GM12891 (cell line): ENCODE results near the gene PI4K2A.
"Not testable (repeated sequence)": the region's sequence is repeated elsewhere in the genome, so short reads cannot be mapped to it uniquely, and the experiment has no call there.

ENCODE experiments used
- DNase-seq: peaks from one replicate; pipeline ENCODE4 v3.0.0; 2011; ENCODE audit warnings: low spot score; ENCODE audit not compliant: insufficient read length
- FAIRE-seq: peaks from 2 replicates; lab custom pipeline; 2011; peaks lifted over from hg19 to GRCh38; lab: Jason Lieb, UNC
- PAX5 ChIP-seq: IDR thresholded peaks from 2 replicates; pipeline ENCODE4 v1.6.1; 2011; ENCODE audit warnings: low read length, moderate library complexity, mild to moderate bottlenecking; ENCODE audit not compliant: insufficient read depth, severe bottlenecking
- POLR2A ChIP-seq: IDR thresholded peaks from 2 replicates; pipeline ENCODE4 v1.6.1; 2011; ENCODE audit warnings: low read depth, low read length, control low read depth
- POLR2AphosphoS5 ChIP-seq: IDR thresholded peaks from 2 replicates; pipeline ENCODE4 v1.6.1; 2011; ENCODE audit warnings: low read depth, low read length, control low read depth
- POU2F2 ChIP-seq: IDR thresholded peaks from 2 replicates; pipeline ENCODE4 v1.6.1; 2011; ENCODE audit warnings: low read depth, mild to moderate bottlenecking, control low read depth, low read length, moderate library complexity
- SPI1 ChIP-seq: IDR thresholded peaks from 2 replicates; pipeline ENCODE4 v1.6.1; 2011; ENCODE audit warnings: low read depth, low read length, control low read depth
- TAF1 ChIP-seq: IDR thresholded peaks from 2 replicates; pipeline ENCODE4 v1.6.1; 2011; ENCODE audit warnings: low read depth, low read length, control low read depth

Gene PI4K2A

DNA sequence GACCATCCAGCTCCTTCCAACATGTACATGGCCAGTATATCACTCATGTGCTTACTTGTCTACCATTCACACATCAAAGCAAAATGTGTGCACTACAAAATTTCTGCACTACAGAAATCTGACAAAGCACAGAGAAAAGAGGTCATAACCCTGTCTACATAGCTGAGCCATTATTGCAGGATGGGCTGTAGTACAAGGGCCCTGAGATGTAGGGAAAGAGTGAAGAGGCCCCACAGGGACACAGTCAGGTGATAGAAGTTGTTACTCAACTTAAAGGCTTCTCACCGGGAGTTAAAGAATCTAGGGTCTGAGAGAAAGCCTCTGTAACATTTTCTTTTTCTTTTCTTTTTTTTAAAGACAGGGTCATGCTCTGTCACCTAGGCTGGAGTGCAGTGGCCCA lies 29.1 kb downstream of the PI4K2A start:
- FAIRE-seq = no peak
- no peak for DNase-seq
- TF ChIP-seq POLR2AphosphoS5 = no peak
- no peak for TF ChIP-seq SPI1
- no peak for TF ChIP-seq TAF1
- TF ChIP-seq PAX5 = no peak
- TF ChIP-seq POU2F2 = no peak
- TF ChIP-seq POLR2A = no peak

DNA sequence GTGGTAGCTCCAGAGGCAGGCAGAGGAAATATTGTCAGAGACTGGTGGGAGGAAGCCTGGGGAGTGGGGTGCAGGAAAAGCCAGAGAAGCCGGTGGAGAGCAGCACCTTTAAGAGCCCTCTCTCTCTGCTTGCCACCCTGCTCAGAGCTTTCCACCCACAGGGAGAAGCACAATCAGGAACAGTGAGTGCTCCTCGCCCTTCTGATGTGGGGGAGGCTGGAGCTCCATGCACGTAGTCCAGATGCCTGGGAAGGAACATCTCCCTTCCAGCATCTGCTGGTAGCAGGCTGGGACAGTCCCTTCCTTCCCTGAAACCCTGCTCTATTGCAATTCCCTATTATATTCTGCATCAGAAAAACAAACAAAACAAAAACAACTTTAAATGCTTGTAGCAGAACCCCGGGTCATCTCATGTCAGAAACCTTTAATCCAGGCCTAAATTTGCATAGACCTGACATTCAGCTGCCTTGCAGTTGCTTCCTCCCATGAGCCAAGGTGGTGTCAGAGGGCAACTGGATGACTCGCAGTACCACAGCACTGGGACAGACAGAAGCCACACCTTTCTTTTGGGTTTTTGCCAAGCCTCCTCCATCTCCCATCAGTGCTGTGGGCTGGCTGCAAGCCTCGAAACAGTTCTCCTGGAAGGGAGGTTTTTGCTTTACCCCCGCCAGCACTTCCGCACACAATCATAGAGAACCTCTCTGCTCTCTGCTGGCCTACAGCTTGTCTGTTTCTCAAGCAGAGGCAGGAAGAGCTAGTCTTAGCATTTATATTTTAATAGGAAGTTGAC lies 33.5 kb downstream of the PI4K2A start:
- no peak for TF ChIP-seq TAF1
- TF ChIP-seq PAX5 = no peak
- no peak for TF ChIP-seq POLR2AphosphoS5
- no peak for TF ChIP-seq POU2F2
- no peak for TF ChIP-seq SPI1
- TF ChIP-seq POLR2A = no peak
- FAIRE-seq (no peak), DNase-seq (no peak)

DNA sequence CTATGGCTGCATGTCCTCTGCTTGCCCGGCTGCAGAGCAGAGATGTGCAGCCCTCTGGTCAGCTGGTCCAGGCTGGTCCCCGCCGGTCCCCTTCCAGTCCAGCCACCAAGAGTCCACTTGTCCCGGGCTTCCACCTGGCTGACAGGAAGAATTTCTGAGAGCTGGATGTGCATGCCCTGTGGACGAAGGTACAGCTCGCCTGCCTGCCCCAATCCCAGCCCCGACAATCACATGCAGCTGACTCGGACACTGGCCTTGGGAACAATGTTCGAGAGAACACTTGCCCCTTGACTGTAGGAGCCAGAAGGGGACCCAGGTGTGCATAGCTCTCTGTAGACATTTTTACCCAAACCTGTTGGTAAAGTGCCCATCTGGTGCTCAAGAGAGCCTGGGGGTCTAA lies 34.8 kb downstream of the PI4K2A start:
- TF ChIP-seq PAX5 = no peak
- TF ChIP-seq TAF1 = no peak
- no peak for TF ChIP-seq POU2F2
- no peak for TF ChIP-seq POLR2AphosphoS5
- TF ChIP-seq POLR2A = no peak
- TF ChIP-seq SPI1 = no peak
- DNase-seq (no peak), FAIRE-seq (no peak)

DNA sequence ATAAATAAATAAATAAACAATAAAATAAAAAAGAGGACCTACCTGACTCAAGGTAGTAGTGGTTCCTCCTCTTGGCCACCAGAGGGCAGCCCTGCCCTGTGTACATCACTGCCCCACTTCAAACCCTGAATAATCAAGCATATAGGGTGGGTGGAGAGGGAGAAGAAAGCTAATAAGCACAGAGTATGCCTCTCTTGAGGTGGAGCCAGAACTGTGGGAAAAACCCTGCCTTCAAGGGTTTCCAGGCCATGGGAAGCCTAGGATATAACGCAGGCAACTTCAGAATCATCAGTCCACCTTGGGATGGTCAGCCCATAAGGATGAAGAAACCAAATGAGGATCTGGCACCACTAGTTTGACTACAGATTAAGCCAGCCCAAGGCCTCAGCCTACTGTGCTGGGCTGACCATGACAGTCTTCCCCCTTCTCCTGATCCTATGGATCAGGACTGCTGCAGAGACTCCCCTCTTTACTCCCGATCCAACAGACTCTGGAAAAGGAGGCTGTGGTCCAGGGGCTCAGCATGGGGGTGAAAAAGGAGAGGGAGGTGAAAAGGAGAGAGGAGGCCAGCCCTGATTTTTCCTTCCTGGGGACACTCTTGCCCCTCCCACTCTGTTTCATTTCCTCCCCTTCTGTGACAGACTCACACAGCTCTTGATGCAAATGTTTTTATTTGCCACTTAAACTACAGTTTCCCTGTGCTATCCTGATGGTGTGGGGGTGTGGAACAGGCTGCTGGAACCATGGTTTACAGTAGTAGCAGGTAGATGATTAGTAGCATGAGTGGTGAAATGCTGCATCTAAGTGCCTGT lies 36.5 kb downstream of the PI4K2A start:
- FAIRE-seq = peak; percentile 69
- TF ChIP-seq TAF1 (no peak), POU2F2 (peak; percentile 52; the same call in 1 of the 2 replicates), PAX5 (no peak), POLR2A (peak; percentile 23; the same call in 1 of the 2 replicates), SPI1 (peak; percentile 73; the same call in 1 of the 2 replicates), POLR2AphosphoS5 (no peak)
- DNase-seq = peak; percentile 66

DNA sequence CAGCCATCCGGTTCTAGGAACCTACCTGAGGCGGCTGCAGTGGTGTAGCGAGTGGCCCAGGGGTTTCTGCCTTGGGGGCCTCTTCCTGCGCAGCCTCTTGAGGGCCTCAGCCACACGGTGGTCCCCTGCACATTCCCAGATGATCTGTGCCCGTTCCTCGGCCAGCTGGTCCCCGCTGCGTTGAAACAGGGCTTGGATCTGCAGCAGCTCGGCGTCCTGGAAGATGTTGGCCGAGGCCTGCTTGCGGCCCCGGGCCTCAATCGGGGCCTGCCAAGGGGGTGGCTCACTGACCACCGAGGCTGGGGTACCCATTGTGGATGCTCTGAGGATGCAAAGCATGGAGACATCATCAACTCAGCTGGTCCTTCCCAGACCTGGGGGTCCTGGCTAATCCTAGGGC lies 39.1 kb downstream of the PI4K2A start:
- FAIRE-seq (no peak), DNase-seq (no peak)
- no peak for TF ChIP-seq PAX5
- TF ChIP-seq POU2F2 = no peak
- TF ChIP-seq TAF1 = no peak
- TF ChIP-seq POLR2AphosphoS5 = no peak
- TF ChIP-seq SPI1 = no peak
- no peak for TF ChIP-seq POLR2A

DNA sequence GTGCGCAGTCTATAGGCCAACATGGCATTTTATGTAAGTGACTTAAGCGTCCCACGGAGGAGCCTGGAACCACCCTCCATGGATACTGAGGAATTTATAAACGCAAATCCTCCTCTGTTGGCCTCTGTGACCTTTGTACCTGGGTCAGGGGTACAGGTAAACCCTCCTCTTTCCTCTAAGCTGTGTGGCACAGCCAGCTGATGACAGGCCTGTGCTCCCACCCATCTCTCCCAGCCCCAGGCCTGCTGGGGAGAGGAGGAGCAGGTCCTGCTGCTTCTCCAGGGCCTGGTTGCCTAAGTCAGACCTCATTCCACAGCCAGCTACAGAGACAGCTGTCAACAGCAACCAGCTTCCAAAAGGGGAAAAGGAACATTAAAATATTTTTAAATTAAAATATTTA lies 41.6 kb downstream of the PI4K2A start:
- no peak for DNase-seq
- FAIRE-seq = no peak
- TF ChIP-seq POLR2AphosphoS5 (no peak), SPI1 (no peak), POLR2A (no peak), TAF1 (no peak), POU2F2 (no peak), PAX5 (no peak)

DNA sequence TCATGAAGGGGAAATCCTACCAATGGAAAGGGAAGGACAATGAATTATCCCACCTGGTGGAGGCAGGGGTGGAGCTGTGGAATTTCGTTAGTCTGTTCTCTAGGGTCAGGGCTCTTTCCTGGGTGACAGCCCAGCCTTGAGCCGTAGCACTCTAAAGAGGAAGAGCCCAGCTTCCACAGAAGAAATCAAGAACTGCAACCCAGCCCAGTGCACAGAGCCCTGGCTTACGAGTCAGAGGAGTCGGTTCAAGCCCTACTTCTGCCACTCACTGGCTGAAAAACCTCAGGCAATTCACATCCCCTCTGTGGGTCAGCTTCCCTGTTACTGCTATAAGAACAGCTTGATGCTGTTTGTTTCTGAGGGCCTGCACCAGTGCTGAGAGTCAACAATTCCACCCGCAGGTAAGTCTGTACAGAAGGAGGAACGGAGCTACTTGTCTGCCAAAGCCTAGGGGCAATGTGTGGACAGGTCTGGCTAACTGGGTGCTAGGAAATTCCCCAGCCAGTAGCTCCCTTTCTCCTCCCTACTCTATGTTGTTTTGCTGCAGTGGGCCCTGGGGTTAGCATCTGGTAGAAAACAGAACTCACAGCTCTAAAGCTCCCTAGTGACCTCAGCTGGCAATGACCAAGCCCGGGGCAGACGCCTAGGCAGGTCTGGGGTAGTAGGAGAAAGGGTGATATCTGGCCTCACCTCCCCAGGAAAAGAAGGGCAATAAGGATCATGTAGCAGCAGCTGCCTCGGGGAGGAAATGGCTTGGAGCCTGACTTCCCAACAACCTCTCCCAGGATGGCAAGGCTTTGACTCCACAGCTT lies 43.3 kb downstream of the PI4K2A start:
- DNase-seq (no peak), FAIRE-seq (no peak)
- no peak for TF ChIP-seq POLR2A
- TF ChIP-seq PAX5 = no peak
- no peak for TF ChIP-seq SPI1
- no peak for TF ChIP-seq POU2F2
- no peak for TF ChIP-seq TAF1
- no peak for TF ChIP-seq POLR2AphosphoS5

DNA sequence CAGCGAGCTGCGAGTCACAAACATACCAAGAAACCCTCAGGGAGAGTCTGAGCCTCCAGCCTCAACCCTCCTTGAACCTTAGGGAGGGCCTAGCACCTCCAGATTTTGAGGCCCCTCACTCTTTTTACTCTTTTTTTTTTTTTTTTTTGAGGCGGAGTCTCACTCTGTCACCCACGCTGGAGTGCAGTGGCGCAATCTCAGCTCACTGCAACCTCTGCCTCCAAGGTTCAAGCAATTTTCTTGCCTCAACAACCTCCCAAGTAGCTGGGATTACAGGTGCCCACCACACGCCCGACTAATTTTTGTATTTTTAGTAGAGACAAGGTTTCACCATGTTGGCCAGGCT lies 43.9 kb downstream of the PI4K2A start:
- FAIRE-seq, DNase-seq: not testable (repeated sequence)

DNA sequence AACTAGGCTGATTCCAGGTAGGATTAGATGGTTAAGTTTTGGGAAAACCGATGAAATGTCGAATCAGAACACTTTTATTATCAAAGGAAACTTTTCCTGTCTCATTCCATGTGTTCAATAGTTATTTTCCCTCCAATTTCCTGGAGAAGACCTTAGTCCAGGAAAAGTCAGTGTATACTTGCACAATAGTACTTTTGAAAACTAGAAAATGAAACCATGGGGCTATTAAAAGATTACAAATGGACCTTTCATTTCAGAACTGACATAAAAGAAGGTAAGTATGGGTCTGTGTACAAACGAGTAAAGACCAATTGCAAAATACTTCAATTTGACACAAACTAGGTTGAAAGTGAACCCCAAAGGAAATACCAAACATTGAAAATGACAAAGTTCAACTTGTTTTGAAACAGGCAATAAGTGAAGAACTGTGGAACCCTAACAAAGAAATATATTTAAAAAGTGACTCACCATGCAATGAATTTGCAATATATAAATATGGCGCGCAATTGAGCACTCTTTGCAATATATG lies 44.5 kb downstream of the PI4K2A start:
- TF ChIP-seq POLR2A (no peak), POLR2AphosphoS5 (no peak), TAF1 (no peak), POU2F2 (no peak), PAX5 (no peak), SPI1 (no peak)
- no peak for DNase-seq
- no peak for FAIRE-seq
